ENCODE results near the gene GPR89B.
"Not testable (repeated sequence)": the region's sequence is repeated elsewhere in the genome, so short reads cannot be mapped to it uniquely, and the experiment has no call there.

Gene GPR89B

DNA sequence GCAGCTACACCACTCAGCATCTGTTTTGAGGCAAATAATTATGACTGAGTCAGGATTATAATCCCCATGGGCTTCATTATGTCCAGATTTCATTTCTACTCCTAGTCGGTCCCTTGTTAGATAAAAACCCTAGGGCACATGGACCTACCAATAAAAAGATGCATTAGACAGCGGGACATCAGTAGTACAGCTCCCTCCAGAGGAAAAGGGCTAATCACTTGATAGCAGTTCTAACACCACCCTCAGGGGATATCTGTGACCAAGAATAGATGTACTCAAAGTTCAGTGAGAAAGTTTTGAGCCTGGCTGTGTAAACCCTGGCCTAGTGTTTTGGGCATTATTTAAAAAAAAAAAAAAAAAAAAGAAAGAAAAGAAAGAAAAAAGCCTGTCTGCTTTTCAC is 15.7 kb upstream of the GPR89B start:
- no peak for TF ChIP-seq ZNF274 (IDR thresholded peaks at IDR 0.05; ENCODE audit: low read depth, low read length)
- no peak overlapping the region for H3K4me3 ChIP-seq (ENCODE audit: low read length)

DNA sequence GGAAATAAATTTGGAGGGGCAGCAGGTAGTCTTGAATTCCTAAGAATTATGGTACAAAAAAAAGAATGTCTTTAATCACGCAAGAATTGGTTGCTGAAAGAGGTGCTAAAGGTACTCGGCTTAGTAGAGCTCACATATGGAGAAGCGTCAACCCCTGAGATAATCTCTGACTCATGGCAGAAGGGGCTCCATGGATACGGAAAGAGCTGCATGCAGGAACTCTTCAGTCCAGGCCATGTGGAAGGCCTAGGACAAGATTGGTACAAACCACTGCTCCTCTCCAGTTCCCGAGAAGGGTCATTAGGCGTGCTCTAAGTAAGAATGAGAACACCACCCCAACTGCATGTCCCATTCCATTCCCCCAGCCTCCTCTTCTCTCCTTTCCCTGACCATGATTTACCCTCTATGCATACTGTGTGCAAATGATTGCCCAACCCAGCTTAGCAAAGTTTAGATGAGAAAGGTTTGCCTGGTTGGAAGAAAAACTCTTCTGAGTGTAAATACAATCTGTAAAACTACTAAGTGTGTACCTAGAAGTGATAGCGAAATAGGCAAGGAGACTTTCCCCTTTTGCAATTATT is 14.8 kb upstream of the GPR89B start:
- no peak overlapping the region for H3K4me3 ChIP-seq (ENCODE audit: low read length)
- TF ChIP-seq ZNF274 (IDR thresholded peaks at IDR 0.05; ENCODE audit: low read depth, low read length), result no peak

DNA sequence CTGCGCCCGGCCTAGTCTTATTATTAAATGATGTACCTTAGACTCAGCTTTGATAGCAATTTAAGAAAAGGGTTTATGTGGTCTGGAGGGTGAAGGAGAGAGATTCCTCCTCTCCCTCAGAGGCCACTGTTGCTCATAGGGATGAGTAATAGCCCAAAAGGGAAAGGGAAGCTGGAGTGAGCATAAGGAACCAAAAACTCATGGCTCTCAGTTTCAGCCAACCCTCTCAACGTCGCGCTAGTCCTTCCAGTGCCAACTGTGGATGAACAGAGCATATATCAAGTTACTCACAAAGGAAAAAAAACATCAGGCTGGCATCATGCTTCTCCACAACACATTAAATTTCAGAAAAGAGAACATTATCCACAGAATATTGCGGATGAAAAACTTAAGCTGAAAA is 8.3 kb upstream of the GPR89B start:
- no peak overlapping the region for H3K4me3 ChIP-seq (ENCODE audit: low read length)
- TF ChIP-seq ZNF274 (IDR thresholded peaks at IDR 0.05; ENCODE audit: low read depth, low read length), result no peak

DNA sequence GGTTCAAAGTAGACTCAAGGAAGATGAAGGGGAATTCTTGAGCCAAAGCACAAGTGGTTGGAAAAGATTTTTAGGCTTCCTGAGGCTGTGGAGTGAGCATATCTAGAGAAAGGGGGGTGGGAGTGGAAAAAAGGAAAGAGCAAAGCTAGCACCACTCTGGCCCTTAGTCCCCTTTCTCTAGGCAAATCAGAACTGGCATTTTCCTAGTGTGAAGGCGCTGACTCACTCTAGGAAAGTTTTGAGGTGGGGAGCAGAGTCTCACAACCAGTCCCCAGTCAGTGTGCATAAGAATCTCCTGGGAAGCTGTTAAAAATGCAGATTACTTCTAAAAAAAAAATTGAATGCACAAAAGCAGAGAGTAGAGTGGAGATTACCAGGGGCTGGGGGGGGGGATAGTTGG is 3.4 kb upstream of the GPR89B start:
- TF ChIP-seq ZNF274 (IDR thresholded peaks at IDR 0.05; ENCODE audit: low read depth, low read length), result no peak
- H3K4me3 ChIP-seq (ENCODE audit: low read length), result no peak overlapping the region

DNA sequence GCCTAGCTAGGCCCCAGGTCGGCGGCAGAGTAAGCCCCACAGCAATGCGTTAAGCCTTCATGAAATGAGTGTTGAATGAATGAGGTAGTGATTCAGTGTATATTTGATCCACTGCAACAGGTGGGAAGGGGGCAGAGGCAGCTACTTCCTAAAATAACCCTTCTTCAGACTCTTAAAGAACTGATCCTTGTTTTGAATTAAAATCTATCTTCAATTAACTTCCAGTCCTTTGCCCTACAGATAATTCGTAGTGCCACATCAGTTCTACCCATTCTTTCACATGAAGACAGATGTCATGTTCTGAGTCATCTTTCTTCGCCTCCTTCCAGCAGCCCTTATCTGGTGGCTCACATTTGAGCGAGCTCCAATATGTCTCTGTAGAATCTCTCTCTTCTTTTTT is 1.0 kb upstream of the GPR89B start:
- not testable (repeated sequence) for H3K4me3 ChIP-seq (ENCODE audit: low read length)

DNA sequence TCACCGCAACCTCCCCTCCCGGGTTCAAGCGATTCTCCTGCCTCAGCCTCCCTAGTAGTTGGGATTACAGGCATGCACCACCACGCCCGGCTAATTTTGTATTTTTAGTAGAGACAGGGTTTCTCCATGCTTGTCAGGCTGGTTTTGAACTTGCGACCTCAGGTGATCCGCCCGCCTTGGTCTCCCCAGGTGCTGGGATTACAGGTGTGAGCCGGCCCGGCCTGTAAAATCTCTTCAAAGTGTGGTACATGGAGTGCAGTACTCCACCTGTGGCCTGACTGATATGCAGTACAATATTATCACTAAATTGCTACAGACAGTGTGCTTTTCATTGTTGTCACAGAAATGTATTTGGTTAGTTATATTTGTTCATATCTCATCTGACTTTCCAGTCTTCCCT is 531 bp upstream of the GPR89B start:
- H3K4me3 ChIP-seq (ENCODE audit: low read length), result not testable (repeated sequence)

DNA sequence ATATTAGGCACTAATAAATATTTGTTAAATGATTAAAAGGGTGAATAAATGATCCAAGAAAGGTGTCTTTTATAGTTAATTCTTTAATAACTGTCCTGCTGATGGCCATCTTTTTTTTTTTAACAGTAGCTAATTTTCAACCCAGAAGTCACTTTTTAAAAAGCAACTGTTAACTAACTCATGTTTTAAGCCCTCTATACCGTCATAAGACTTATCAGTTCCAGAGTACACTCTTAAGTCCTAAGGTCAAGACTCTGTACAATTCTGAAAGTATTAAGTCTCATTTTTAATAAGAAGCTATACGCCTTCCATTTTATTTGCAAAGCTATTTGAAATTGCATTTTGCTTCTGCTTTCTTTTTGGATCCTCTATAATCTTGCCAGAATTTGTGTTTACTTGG is 2.9 kb downstream of the GPR89B start:
- not testable (repeated sequence) for H3K4me3 ChIP-seq (ENCODE audit: low read length)

DNA sequence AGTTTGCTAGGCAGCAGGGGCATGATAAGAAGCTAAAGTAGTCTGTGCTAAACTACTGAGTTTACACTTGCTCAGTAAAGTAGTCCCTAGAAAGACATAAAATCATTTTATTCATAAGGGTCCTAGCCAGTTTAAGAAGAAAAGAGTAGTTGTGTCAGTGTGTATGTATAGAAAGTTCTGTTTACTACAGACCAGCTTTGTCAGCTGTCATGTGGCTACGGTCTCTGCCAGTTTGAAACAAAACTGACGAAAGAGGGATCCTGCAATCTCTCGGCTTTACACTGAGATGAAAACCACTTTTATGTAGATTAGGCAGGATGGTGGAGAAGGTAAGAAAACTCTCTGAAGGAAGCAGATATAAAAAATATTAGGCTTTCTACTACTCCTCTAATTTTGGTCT is 7.1 kb downstream of the GPR89B start:
- H3K4me3 ChIP-seq (ENCODE audit: low read length), result not testable (repeated sequence)

DNA sequence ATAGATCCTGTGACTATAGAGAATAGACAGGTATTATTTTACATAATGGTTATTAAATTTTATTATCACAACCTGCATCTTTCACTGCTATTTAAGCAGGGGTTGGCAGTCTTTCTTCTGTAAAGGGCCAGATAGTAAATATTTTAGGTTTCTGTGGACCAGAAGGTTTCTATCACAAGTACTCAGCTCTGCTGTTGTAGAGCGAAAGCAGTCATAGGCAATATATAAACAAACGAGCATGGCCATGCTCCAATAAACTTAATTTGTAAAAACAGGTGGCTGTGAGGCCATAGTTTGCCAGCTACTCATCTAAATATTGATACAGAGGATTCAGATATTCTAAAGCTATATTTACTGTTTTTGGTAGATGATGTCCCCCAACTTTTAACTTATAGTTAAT is 12.2 kb downstream of the GPR89B start:
- H3K4me3 ChIP-seq (ENCODE audit: low read length), result not testable (repeated sequence)

DNA sequence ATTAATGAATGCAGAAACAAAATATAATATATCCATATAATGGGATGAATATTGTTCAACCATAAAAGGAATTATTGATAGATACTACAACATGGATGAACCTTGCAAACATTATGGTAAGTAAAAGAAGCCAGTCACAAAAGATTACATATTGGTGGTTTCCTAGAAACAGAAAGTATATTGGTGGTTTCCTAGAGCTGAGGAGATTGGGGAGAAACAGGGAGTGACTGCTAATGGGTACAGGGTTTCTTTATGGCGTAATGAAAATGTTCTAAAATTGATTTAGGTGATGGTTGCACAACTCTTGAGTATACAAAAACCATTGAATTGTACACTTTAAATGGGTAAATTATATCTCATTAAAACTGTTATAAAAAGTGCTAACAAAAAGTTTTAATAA is 14.3 kb downstream of the GPR89B start:
- H3K4me3 ChIP-seq (ENCODE audit: low read length), result not testable (repeated sequence)

DNA sequence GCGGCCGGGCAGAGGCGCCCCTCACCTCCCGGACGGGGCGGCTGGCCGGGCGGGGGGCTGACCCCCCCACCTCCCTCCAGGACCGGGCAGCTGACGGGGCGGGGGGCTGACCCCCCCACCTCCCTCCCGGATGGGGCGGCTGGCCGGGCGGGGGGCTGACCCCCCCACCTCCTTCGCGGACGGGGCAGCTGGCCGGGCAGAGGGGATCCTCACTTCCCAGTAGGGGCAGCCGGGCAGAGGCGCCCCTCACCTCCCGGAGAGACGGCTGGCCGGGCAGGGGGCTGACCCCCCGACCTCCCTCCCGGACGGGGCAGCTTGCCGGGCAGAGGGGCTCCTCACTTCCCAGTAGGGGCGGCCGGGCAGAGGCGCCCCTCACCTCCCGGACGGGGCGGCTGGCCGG is 21.3 kb downstream of the GPR89B start:
- H3K4me3 ChIP-seq (ENCODE audit: low read length), result not testable (repeated sequence)

DNA sequence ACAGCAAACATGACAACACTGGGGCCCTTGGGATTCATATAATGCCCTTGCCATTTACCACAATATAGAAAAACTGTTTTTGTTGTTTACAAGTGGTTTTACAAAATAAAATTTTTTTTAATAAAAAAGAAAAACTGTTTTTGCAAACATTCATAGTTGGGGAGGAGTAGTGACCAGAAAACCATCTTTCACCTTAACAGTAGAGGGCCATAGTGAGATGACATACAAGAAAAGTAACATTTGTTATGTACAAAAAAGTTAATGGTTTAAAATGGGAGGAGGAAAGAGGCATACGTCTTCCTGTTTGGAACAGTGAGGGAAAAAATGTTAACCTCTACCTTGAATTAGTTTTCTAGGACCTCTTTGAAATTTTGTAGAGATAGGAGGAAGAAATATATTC is 30.7 kb downstream of the GPR89B start:
- H3K4me3 ChIP-seq (ENCODE audit: low read length), result not testable (repeated sequence)

DNA sequence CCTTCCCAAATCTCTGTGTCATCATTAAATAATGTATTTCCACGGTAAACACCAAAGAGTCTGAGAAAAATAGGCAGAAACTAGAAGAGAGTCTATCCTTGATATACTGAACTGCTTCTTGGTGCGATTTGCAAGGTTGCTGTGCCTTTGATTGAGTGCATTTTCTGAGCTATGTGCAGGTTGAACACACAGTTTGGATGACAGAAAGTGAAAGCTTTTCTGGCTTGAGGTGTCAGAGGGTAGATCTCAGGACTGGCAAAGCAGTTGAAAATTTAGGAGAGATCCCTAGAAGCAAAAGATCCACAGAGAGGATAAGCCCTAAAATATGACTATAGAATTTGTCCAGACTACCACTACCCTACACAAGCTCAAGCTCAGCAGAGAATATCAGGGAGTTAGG is 31.5 kb downstream of the GPR89B start:
- not testable (repeated sequence) for H3K4me3 ChIP-seq (ENCODE audit: low read length)

DNA sequence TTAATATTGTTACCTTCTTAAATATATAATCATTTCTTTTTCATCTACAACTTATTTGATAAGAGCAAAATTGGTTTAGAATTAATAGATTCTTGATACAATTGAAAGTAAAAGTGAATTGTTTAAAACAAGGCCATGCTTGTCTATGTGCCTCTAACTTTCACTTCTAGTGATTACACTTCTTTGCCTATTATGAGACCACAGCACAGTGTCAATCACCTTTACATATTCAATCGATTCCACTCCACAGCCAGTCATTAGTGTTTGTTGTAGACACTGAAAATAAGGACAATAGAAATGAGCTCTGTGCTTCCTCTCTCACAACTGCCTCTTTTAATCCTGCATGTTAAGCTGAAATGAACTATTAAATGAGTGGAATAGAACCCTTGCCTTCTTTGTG is 36.4 kb downstream of the GPR89B start:
- H3K4me3 ChIP-seq (ENCODE audit: low read length), result not testable (repeated sequence)

DNA sequence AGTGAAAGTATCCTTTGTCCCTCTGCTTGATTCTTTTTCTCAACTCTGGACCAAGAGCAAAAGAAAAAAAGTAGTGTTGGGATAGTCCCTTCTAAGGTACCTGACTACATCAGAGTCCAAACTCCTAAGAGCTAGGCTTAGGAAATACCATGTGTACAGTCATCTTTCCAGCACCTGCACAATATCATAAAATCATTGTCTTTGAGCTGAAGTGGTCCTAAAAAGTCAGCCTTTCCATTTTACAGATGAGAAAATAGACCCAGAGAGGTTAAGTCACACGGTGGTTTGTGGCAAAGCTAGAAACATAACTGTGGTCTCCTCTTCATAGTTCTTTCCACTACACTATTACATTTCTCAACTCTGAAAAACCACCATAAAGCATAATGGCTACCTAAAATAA is 38.4 kb downstream of the GPR89B start:
- H3K4me3 ChIP-seq (ENCODE audit: low read length), result not testable (repeated sequence)

DNA sequence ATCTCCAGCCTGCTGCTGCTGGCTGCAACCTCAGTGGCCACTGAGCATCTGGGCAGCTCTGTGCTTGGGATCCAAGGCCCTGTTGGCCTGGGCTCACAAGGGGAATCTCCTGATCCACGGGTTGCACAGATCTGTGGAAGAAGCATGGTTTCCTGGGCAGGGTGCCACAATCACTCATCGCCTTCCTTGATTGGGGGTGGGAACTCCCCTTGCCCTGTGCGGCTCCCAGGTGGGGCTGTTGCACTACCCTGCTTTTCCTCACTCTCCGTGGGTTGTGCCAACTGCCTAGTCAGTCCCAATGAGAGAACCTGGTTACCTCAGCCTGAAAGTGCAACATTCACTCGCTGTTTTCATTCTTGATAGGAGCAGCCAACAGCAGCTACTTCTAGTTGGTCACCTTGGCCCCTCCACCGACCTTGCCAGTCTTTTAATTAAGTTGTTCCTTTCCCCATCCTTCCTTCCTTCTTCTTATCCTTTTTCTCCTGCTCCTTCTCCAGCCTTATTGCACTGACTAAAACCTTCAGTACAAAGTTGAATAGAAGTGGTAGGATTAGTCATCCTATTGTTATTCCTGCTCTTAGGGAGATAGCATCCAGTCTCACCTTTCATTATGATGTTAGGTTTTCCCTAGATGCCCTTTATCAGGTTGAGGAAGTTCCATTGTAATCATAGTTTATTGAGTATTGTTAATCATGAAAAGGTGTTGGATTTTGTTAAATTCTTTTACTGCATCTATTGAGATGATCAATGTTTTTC is 50.9 kb downstream of the GPR89B start:
- not testable (repeated sequence) for H3K4me3 ChIP-seq (ENCODE audit: low read length)

DNA sequence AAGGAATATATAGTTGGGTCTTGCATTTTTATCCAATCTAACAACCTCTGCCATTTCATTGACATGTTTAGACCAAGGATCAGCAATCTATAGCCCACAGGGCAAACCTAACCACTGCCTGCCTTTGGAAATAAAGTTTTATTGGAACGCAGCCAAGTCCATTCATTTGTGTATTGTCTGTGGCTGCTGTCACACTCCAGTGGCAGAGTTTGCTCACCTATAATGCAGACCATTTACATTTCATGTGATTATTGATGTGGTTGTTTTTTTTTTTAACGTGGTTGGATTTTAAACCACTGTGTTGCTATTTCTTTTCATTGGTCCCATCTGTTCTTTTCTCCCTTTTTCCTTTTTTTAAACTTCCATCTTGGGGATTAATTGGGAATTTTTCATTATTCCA is 57.2 kb downstream of the GPR89B start:
- H3K4me3 ChIP-seq (ENCODE audit: low read length), result not testable (repeated sequence)

DNA sequence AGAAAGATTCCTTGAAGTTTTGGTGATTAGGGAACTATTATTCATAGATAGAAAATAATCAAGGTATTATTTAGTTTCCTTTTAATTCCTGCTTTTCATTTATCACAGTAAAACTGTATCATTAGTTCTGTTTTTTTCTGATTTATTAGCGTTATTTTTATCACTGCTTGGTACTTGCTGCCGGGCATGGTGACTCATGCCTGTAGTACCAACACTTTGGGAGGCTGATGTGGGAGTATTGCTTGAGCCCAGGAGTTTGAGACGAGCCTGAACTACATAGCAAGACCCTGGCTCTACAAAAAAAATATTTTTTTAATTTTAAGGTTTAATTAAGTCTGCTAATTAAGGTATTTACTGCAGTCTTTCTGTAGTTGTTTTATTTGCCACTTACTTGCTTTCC is 59.7 kb downstream of the GPR89B start:
- H3K4me3 ChIP-seq (ENCODE audit: low read length), result not testable (repeated sequence)

DNA sequence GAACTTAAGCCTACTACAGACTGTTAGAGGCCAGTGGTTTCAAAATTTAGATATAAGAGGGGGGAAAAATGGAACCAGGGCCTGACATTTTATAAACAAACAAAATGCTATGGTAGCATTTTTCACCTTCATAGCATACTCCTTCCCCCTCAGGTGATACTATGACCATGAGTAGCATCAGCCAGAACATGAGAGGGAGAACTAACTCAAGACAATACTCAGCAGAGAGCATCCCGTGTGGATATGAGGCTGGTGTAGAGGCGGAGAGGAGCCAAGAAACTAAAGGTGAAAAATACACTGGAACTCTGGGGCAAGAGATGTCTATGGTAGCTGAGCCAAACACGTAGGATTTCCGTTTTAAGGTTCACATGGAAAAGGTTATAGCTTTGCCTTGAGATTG is 64.7 kb downstream of the GPR89B start:
- not testable (repeated sequence) for H3K4me3 ChIP-seq (ENCODE audit: low read length)

DNA sequence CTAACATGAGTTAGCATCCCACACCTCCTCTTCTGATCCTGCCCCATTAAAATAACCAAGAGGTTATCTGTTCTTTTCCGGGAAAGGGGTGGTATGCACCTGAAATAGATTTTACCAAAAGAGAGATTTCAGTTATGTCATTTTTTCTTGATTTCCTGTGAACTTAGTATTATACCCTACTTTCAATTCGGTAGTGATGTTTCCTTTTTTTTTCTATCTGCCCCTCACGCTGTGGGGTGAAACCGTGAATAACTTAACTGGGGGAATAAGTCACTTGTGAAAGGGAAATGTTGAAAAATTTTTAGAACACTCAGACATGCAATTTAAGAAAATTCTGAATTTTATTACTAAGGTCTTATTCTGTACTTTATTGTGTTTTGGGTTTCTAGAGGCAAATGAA is 65.2 kb downstream of the GPR89B start:
- H3K4me3 ChIP-seq (ENCODE audit: low read length), result not testable (repeated sequence)

DNA sequence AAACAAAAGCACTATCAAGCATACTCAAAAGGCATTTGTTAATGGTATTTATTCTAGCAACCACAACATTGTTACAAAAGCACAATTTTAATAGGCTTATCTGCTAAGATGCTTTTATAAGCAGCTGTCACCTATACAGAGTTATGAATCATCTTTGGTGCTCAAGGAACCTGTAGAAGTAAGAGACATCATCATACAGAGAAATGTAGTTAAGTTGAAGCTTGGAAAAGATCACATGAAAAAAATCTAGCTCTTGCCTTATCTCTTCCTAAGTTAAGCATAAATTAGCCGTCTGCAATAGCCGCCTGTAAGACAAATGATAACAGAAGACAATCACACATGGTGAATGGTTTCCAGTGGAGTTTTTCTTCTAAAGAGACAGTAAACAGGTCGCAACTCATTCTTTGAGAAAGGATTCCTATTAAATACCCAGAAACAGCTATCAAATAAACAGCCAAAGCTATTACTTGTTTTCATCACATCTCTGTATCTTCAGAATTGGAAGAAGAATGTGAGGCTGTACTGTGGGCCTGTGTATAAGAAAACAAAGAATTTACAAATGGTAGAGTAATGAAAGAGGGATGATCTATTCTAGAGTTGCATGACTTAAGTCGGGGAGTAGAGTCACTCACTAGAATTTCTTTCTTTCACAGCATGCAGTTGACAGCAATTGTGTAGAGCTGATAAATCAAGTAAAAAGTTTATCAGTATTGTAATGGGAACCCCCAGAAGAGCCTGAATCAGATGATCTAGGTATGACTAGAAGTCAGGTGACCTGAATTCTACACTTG is 65.8 kb downstream of the GPR89B start:
- not testable (repeated sequence) for H3K4me3 ChIP-seq (ENCODE audit: low read length)

DNA sequence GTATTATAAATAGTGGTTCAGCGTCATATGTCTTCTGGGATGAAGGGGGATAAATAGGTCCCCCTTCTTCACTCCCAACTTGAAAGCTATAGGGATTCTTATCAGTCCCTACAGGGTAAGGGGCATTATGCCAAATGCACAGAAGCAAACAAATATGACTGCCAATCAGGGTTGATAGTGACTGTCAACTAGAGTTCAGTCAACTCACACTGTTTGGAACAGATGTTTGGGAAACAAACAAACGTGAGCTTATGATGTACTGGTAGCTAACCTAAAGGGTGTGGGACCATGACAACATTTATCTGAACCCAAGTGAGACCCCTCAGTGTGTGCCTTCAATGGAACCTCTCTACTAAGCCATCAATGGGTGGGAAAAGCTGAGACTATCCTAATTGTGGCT is 67.9 kb downstream of the GPR89B start:
- not testable (repeated sequence) for H3K4me3 ChIP-seq (ENCODE audit: low read length)

All from GM08714 (cell line).